GM12865 (cell line): Measurements from ENCODE around the gene SNUPN.
A peak's percentile ranks its signal among the peaks of the same experiment; 100 is the strongest.

Source experiments
- DNase-seq: peaks from one replicate; pipeline ENCODE4 v3.0.0; 2010; ENCODE audit warnings: low read depth
- H3K4me3 ChIP-seq: 2 replicates; pipeline ENCODE4 v1.5.1; 2011; ENCODE audit warnings: mild to moderate bottlenecking, low read depth, low read length, control low read depth
- TF ChIP-seq, protein P1 (sequence below): IDR thresholded peaks from 2 replicates; pipeline ENCODE4 v1.5.1; 2011; ENCODE audit warnings: low read length, control low read depth, low read depth, inconsistent platforms; ENCODE audit not compliant: insufficient read depth; ENCODE audit errors: missing control alignments

The SNUPN gene

GRCh38 chr15:75578173-75578947 is 47.2 kb downstream of the SNUPN start:
- H3K4me3 ChIP-seq, result peak overlapping the region; percentile 86
- peak; percentile 63 for DNase-seq
- TF ChIP-seq, protein P1, sequence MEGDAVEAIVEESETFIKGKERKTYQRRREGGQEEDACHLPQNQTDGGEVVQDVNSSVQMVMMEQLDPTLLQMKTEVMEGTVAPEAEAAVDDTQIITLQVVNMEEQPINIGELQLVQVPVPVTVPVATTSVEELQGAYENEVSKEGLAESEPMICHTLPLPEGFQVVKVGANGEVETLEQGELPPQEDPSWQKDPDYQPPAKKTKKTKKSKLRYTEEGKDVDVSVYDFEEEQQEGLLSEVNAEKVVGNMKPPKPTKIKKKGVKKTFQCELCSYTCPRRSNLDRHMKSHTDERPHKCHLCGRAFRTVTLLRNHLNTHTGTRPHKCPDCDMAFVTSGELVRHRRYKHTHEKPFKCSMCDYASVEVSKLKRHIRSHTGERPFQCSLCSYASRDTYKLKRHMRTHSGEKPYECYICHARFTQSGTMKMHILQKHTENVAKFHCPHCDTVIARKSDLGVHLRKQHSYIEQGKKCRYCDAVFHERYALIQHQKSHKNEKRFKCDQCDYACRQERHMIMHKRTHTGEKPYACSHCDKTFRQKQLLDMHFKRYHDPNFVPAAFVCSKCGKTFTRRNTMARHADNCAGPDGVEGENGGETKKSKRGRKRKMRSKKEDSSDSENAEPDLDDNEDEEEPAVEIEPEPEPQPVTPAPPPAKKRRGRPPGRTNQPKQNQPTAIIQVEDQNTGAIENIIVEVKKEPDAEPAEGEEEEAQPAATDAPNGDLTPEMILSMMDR, result no peak

DNA sequence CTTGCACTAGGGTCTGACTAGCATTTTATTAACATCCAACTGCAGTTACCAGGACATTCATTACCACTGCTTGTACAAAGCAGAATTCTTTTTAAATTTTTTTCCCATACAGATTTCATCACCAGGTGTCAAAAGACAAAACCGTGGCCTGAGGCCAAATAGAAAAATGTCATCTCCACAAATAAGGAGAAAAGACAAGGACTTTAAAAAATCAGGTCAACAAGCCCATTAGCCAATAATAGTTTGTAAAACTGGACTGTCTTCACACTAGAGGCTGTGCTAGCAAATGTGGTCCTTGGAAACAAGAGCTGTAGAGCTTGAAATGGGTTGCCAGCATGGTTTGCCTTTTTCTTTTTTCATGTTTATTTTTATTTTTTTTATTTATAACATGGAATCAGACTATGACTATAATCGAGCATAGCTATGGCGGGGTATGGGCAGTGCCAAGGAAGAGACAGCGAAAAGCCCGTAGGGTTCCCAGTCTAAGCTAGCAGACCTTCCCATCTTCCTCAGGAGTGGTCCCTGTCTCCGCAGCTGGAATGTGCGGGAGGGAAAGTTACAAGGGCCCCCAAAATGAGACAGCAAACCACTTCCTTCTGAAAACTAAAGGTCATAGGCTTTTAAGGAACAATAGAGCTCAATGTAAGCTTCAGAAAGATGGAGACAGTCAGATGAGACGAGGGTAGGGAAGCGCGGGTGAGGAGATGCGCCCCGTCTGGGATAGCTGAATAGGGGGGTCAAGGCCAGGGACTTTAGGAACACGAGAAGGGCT is 47.9 kb downstream of the SNUPN start:
- TF ChIP-seq, protein P1, result no peak
- peak overlapping the region; percentile 86 for H3K4me3 ChIP-seq
- peak; percentile 9 for DNase-seq

GRCh38 chr15:75573648-75574384 is 51.7 kb downstream of the SNUPN start:
- TF ChIP-seq, protein P1, result no peak
- DNase-seq, result no peak
- H3K4me3 ChIP-seq, result no peak overlapping the region

DNA sequence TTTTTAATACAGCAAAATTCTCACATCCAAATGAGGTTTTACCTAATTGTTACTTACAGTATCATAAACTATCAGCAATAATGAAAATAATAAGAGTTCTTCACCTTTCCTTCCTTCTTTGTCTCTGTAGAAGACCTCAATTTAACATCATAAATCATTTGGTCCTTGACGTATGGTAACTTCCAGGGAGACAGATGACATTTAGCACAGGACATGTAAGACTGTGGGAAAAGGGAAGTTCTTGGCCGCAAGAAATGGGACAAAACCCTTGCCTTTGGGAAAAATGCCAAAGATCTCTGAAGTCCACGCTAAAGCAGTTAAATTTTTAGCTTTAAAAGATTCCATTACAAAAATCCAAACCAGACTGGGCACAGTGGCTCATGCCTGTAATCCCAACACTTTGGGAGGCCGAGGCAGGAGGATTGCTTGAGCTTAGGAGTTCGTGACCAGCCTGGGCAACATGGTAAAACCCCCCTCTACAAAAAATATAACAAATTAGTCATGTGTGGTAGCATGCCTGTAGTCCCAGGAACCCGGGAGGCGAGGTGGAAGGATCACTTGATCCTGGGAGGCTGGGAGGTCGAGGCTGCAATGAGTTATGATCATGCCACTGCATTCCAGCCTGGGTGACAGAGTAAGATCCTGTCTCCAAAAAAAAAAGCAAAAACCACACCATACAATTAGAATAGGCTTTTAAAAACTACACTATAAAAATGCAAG is 55.2 kb downstream of the SNUPN start:
- DNase-seq, result no peak
- TF ChIP-seq, protein P1, result no peak
- H3K4me3 ChIP-seq, result no peak overlapping the region

- H3K4me3 ChIP-seq, result no peak overlapping the region
- TF ChIP-seq, protein P1, result no peak
- no peak for DNase-seq
Observed at GRCh38 chr15:75565062-75565970, 60.2 kb downstream of the SNUPN start.
